ENCODE data around the gene TTC28. TPM values are rescaled to one million over a fixed set of nuclear protein-coding genes. Genes with fewer than 3 reads are reported as not detected.

The TTC28 gene
- total and polyA plus RNA-seq, 10 of the 15 experiments (the other 5 are each of a cell fraction or from before 2014, with no cell fraction given): 0.15 to 8.4 (median 1.4) TPM

DNA sequence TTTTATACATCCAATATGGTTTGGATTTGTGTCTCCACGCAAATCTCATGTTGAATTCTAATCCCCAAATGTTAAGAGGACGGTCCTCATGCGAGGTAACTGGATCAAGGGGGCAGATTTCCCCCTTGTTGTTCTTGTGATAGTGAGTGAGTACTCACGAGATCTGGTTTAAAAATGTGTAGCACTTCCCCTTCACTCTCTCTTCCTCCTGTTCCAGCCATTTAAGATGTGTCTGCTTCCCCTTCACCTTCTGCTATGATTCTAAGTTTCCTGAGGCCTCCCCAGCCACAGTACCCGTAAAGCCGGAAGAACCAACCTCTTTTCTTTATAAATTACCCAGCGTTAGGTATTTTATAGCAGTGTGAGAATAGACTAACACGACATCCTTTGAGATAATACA is 98.6 kb downstream of the TTC28 start (continued):
- no peak for TF ChIP-seq SIN3A (IDR thresholded peaks at IDR 0.05; ENCODE audit: low read depth, low read length)

GRCh38 chr22:28576162-28576561 is 103.5 kb downstream of the TTC28 start:
- Histone ChIP-seq H3K79me2 (ENCODE audit: control insufficient read depth, insufficient read depth, low read length) (no peaks in the 10 kb centered on the region), H3K4me1 (ENCODE audit: control insufficient read depth, insufficient read depth, low read length) (no peaks in the 10 kb centered on the region), H3K4me3 (no peak overlapping the region), H3K4me2 (ENCODE audit: control insufficient read depth, insufficient read depth) (no peak overlapping the region), H3K9ac (ENCODE audit: control insufficient read depth, insufficient read depth, low read length) (no peak overlapping the region), H3K27me3 (replicated peaks in 1 of 2; ENCODE audit: control insufficient read depth in 2 of 2, insufficient read depth in 2 of 2, low read length in 1 of 2) (peaks cover 0 to 4% of the 10 kb centered on the region in 2 experiments; a peak in 2 of 4 replicates), H2AFZ (ENCODE audit: control insufficient read depth, low read depth, low read length) (no peak overlapping the region), H4K20me1 (ENCODE audit: control insufficient read depth, insufficient read depth) (no peaks in the 10 kb centered on the region), H3K36me3 (ENCODE audit: control insufficient read depth in 2 of 2, insufficient read depth in 2 of 2, low read length in 1 of 2) (no peaks in the 10 kb centered on the region), H3K27ac (ENCODE audit: control insufficient read depth, insufficient read depth) (no peak overlapping the region), H3K9me3 (replicated peaks; ENCODE audit: control insufficient read depth, insufficient read depth, low read length) (no peaks in the 10 kb centered on the region)
- DNase-seq (ENCODE audit: low read depth, low spot score) (no peak), ATAC-seq (no peak), FAIRE-seq (no peak)
- ChIA-PET SMC1A (ENCODE audit: uncharacterized antibody, unreplicated experiment) (no interaction called here), POLR2A (no interaction called here), CTCF (interaction anchor here (0.8 kb wide), 1 partner anchor 557 kb away, joined by 3 read pairs; no protein-coding TSS in a partner anchor), RAD21 (ENCODE audit: unreplicated experiment) (no interaction called here)
- WGBS (ENCODE audit: insufficient coverage, insufficient replicate concordance, low lambda C conversion rate, missing lambda C conversion rate): 26% methylated on average over 3 of the region's 3 CpGs
- in situ Hi-C loops (cut with MboI) (no loop called here), intact Hi-C loops (cut with micrococcal nuclease; ENCODE audit: unreplicated experiment) (no loop called here)
- TF ChIP-seq IRF5 (IDR thresholded peaks at IDR 0.05; ENCODE audit: borderline replicate concordance) (no peak), GABPA (IDR thresholded peaks at IDR 0.05; ENCODE audit: low read depth) (no peak), WRNIP1 (IDR thresholded peaks at IDR 0.05; ENCODE audit: borderline replicate concordance, low read depth, low read length) (no peak), ZBED1 (IDR thresholded peaks at IDR 0.05; ENCODE audit: borderline replicate concordance) (no peak), SREBF2 (IDR thresholded peaks at IDR 0.05; ENCODE audit: low read length) (no peak), POU2F2 (IDR thresholded peaks at IDR 0.05; ENCODE audit: borderline replicate concordance, low read depth, low read length) (no peak), HDAC6 (IDR thresholded peaks at IDR 0.05; ENCODE audit: unreplicated experiment) (no peak)
- no TSS peak for BruUV-seq (replicated peaks)

Measured in GM12878 (cell line).